GM12873 (cell line): Measurements from ENCODE around the gene BNC2.

ENCODE experiments used
- TF ChIP-seq, protein P1 (sequence below): IDR thresholded peaks from 2 replicates; pipeline ENCODE4 v1.5.1; 2012; ENCODE audit warnings: low read depth, mild to moderate bottlenecking, moderate library complexity, low read length, control low read depth; ENCODE audit not compliant: insufficient read depth; ENCODE audit errors: missing control alignments

BNC2 gene

DNA sequence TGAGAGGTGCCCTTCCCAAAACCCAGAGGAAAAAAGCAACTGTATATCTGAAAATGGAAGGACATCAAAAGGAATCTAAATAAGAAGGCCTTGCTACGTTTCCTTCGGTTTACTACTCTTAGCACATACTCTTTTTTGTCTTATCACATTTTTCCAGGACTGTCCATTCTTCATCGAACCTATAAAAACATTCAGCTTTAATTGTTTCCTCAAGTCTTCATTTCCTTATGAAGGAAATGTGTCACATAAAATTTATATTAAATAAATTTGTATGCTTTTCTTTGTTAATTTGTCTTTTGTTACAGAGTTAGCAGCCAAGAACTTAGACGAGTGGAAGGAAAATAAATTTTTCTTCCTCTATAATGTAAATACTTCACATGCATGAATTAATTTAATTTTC is 255.0 kb downstream of the BNC2 start:
- TF ChIP-seq, protein P1, sequence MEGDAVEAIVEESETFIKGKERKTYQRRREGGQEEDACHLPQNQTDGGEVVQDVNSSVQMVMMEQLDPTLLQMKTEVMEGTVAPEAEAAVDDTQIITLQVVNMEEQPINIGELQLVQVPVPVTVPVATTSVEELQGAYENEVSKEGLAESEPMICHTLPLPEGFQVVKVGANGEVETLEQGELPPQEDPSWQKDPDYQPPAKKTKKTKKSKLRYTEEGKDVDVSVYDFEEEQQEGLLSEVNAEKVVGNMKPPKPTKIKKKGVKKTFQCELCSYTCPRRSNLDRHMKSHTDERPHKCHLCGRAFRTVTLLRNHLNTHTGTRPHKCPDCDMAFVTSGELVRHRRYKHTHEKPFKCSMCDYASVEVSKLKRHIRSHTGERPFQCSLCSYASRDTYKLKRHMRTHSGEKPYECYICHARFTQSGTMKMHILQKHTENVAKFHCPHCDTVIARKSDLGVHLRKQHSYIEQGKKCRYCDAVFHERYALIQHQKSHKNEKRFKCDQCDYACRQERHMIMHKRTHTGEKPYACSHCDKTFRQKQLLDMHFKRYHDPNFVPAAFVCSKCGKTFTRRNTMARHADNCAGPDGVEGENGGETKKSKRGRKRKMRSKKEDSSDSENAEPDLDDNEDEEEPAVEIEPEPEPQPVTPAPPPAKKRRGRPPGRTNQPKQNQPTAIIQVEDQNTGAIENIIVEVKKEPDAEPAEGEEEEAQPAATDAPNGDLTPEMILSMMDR, result no peak

DNA sequence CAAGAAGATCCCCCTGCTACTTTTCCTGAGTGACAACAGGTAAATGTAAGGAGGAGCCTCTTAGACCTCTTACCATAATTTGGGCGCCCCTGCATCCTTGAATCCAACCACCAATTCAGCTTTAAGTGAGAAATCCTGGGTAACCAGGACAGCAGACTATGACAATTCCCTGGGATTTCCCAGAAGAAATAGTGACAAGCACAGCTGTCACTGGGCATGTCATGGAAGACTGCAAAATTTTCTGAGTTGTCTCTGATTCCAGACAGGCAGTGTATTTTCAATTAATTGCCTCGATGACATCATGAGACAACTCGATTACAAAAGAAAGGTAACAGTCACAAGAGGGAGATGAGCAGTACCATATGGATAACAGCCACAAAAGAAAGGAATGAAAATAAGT is 256.9 kb downstream of the BNC2 start:
- TF ChIP-seq, protein P1, result no peak

DNA sequence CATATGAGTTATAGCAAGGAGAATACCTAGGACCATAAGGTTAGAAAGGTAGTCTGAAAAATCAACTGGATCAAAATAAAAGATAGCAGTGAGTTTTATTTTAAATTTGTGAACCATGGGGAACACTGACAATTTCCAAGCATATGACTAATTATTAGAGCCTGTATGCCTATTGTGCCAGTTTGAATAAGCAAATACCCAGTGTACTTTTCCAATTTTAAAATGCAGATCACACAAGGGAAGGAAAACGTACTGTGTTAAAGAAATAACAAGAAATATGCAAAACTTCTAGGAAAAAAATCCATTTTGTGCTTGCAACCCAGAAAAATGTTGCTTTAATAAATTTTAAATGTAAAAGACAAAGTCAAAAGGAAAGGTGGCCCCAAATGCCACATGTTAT is 257.4 kb downstream of the BNC2 start:
- TF ChIP-seq, protein P1, result no peak

DNA sequence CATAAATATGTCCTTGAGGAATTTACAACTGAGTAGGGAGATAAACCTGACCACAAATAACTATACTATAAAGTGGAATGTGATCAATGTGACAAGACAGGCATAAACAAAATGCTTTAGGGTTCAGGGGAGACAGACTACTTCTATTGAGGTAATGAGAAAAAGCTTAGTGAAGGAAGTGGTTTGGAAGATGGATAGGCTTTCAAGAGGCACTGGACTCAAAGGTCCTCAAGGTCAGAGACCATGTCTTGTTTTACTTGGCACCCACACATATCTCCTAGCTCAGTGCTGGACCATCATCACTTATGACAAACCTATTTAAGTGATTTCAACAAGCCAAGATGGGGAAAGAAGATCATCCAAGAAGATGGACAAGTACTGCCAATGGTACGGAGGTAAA is 257.8 kb downstream of the BNC2 start:
- TF ChIP-seq, protein P1, result no peak

DNA sequence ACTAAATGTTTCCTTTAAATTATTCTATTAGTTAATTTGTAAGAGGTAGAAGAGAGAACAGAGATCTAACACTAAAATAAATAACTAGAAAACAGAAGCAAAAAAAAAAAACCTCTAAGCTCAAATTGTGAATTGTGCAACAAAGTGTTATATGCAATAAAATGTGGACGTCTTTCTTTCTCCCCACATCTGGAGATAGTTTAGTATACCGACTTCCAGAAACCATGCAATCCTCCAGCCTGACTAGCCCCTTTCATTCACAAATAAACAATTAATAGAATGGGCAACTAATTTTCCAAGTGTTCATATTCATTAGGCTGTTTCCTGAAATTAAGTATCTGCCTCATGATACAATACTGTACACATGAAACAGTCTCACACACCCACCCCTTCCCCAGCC is 258.5 kb downstream of the BNC2 start:
- TF ChIP-seq, protein P1, result no peak

DNA sequence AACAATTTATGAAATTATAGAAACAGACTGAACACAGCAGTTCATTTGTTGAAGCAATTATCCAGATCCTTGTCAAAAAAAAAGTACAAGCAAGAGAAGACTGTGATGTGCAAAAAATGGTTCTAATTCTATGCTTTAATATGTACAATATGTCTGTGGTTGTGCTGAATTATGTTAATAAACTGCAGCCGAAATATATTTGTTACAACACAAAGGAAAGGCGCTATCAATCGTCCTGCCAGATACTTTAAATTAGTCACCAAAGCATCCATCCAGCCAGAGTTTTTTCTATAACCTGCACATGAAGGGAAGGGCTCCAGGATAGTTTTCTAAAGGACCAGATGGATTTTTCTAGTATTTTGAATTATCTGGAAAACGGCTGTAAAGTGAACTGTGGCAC is 259.5 kb downstream of the BNC2 start:
- TF ChIP-seq, protein P1, result no peak

DNA sequence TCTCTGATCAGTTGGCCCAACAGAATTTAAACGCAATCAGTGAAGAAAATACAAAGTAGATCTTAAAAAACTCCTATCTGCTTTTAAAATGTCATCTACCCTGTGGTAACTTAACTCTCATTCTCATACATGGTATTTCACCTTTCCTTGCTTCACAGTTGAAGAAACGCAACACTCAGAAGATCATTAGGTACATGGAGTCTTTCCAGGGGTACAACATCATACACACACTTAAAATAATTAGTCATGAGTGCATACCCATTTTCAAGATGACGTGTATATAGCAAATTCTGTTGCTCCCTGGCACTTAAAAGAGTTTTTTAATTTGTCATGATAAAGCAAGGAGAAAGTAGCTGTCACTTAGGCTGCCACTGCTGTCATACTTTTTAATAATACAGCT is 259.9 kb downstream of the BNC2 start:
- TF ChIP-seq, protein P1, result no peak
